Neural progenitor cell (in vitro differentiated cells): ENCODE data around the gene CMPK1.
"Not testable (repeated sequence)": the region's sequence is repeated elsewhere in the genome, so short reads cannot be mapped to it uniquely, and the experiment has no call there.

Source experiments
- EZH2 ChIP-seq: fragments of 200-600 bp; sonication (generic); IDR thresholded peaks from 2 replicates; pipeline ENCODE4 v1.6.1; 2017; ENCODE audit warnings: antibody characterized with exemption, mild to moderate bottlenecking, moderate library complexity
- TF ChIP-seq, protein P1 (sequence below): fragments of 200-600 bp; sonication (generic); IDR thresholded peaks from 2 replicates; pipeline ENCODE4 v1.5.1; 2017; ENCODE audit warnings: antibody characterized with exemption, mild to moderate bottlenecking

DNA sequence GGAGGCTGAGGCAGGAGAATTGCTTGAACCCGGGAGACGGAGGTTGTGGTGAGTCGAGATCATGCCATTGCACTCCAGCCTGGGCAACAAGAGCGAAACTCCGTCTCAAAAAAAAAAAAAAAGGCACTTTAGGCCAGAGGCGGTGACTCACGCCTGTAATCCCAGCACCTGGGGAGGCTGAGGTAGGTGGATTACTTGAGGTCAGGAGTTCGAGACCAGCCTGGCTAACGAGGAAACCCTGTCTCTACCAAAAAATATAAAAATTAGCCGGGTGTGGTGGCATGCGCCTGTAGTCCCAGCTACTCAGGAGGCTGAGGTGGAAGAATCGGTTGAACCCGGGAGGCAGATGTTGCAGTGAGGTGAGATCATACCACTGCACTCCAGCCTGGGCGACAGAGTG, 13.6 kb upstream of the CMPK1 start:
- TF ChIP-seq EZH2 = not testable (repeated sequence)
- TF ChIP-seq, protein P1, sequence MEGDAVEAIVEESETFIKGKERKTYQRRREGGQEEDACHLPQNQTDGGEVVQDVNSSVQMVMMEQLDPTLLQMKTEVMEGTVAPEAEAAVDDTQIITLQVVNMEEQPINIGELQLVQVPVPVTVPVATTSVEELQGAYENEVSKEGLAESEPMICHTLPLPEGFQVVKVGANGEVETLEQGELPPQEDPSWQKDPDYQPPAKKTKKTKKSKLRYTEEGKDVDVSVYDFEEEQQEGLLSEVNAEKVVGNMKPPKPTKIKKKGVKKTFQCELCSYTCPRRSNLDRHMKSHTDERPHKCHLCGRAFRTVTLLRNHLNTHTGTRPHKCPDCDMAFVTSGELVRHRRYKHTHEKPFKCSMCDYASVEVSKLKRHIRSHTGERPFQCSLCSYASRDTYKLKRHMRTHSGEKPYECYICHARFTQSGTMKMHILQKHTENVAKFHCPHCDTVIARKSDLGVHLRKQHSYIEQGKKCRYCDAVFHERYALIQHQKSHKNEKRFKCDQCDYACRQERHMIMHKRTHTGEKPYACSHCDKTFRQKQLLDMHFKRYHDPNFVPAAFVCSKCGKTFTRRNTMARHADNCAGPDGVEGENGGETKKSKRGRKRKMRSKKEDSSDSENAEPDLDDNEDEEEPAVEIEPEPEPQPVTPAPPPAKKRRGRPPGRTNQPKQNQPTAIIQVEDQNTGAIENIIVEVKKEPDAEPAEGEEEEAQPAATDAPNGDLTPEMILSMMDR = not testable (repeated sequence)
